ENCODE results near the gene AOAH. TPM values are rescaled to one million over a fixed set of nuclear protein-coding genes. Genes with fewer than 3 reads are reported as not detected.

The AOAH gene
- total and polyA plus RNA-seq, 9 of the 15 experiments (the other 6 are each of a cell fraction or from before 2014, with no cell fraction given), result not detected

DNA sequence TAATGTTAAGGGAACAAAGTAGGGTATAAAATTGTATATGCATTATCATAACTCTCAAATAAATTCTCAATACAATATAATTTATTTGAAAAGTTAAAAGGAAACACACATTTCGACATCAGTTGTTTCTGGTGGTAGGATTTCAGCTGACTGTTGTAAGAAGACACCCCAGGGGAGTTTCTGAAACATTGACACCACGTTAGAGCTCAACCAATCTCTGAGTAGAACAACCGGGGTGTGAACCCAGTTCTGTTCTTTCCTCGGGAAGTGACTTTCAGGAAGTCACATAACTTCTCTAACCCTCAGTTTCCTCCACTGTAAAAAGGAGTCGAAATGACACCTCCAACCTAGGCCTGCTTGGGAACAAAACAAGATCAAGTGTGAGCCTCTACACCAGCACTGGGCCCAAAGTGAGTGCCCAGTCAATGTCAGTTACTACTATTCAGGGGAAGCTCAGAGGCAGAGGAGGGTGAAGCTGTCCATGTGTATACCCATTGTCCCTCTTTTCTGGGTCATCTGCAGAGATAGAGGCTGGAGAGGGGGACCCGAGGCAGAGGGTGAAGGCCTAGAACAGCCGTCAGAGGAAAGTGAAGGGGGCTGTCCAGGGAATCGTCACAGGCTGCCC is 67.1 kb downstream of the AOAH start:
- FAIRE-seq, result peak; percentile 29
- in situ Hi-C loops (cut with MboI), result no loop called here
- H3K4me2 ChIP-seq (ENCODE audit: insufficient read depth, low read length), result no peak overlapping the region
- CTCF ChIA-PET (ENCODE audit: low intra/inter-chr PET ratio), result no interaction called here
- no TSS peak for BruUV-seq (replicated peaks)
- 2% methylated on average over 8 of the region's 8 CpGs for whole genome bisulfite sequencing (ENCODE audit: insufficient coverage, low coverage, missing lambda C conversion rate)
- H3K27me3 ChIP-seq (ENCODE audit: control insufficient read depth in 2 of 2, insufficient read depth in 2 of 2, low read length in 2 of 2), result peaks cover 16 to 27% of the 10 kb centered on the region in 2 experiments
- no peak overlapping the region for H2AFZ ChIP-seq (ENCODE audit: low read depth, low read length)
- ATAC-seq, result no peak
- no peaks in the 10 kb centered on the region; the same call in 1 of the 2 replicates for H3K9me3 ChIP-seq (replicated peaks; ENCODE audit: control insufficient read depth, insufficient read depth, low read depth, low read length)
- no peaks in the 10 kb centered on the region for H4K20me1 ChIP-seq (replicated peaks; ENCODE audit: control insufficient read depth, insufficient read depth, low read length)
- POLR2A ChIA-PET, result interaction anchor here (1.2 to 2.2 kb wide), 2 partner anchors 14 kb away, joined by 3 to 6 read pairs; no protein-coding TSS in a partner anchor
- no peaks in the 10 kb centered on the region for H3K36me3 ChIP-seq (ENCODE audit: control insufficient read depth, insufficient read depth, low read length)
- no peak for DNase-seq (ENCODE audit: extremely low read depth in 1 of 4, low spot score in 3 of 4)
- H3K9ac ChIP-seq (ENCODE audit: insufficient read depth in 1 of 2, low read depth in 2 of 2, low read length in 2 of 2), result no peak overlapping the region
- no peaks in the 10 kb centered on the region for H3K4me1 ChIP-seq (replicated peaks in 1 of 2; ENCODE audit: control insufficient read depth in 2 of 2, insufficient read depth in 2 of 2, low read length in 2 of 2)
- no peak overlapping the region for H3K4me3 ChIP-seq
- H3K27ac ChIP-seq (ENCODE audit: extremely low read depth, low read depth, low read length), result no peak overlapping the region
- intact Hi-C loops (cut with micrococcal nuclease), result no loop called here
- TF ChIP-seq ILK (tag; IDR thresholded peaks at IDR 0.05; ENCODE audit: borderline replicate concordance, low read depth) (no peak), SPI1 (IDR thresholded peaks at IDR 0.05; ENCODE audit: borderline replicate concordance, low read depth, low read length) (no peak), BRD4 (IDR thresholded peaks at IDR 0.05) (no peak), ZBTB7A (IDR thresholded peaks at IDR 0.05; ENCODE audit: borderline replicate concordance, control insufficient read depth, low read depth, low read length) (no peak), ZNF76 (CRISPR knock-in tag; IDR thresholded peaks at IDR 0.05; ENCODE audit: borderline replicate concordance) (no peak), MAFG (tag; conservative IDR thresholded peaks at IDR 0.05) (no peak), ZNF133 (CRISPR knock-in tag; IDR thresholded peaks at IDR 0.05) (no peak), ZNF347 (CRISPR knock-in tag; IDR thresholded peaks at IDR 0.05; ENCODE audit: low read depth) (no peak), ZNF695 (CRISPR knock-in tag; IDR thresholded peaks at IDR 0.05) (no peak), NR4A1 (CRISPR knock-in tag; IDR thresholded peaks at IDR 0.05) (no peak), NR4A1 (tag; IDR thresholded peaks at IDR 0.05) (no peak), WHSC1 (IDR thresholded peaks at IDR 0.05; ENCODE audit: low read length) (no peak), BDP1 (IDR thresholded peaks at IDR 0.05; ENCODE audit: insufficient read depth, insufficient read length) (no peak), ZNF384 (IDR thresholded peaks at IDR 0.05; ENCODE audit: low read depth, low read length) (no peak), DPF2 (IDR thresholded peaks at IDR 0.05) (no peak), DNMT1 (IDR thresholded peaks at IDR 0.05) (no peak)
- TF ChIP-seq, protein P1, sequence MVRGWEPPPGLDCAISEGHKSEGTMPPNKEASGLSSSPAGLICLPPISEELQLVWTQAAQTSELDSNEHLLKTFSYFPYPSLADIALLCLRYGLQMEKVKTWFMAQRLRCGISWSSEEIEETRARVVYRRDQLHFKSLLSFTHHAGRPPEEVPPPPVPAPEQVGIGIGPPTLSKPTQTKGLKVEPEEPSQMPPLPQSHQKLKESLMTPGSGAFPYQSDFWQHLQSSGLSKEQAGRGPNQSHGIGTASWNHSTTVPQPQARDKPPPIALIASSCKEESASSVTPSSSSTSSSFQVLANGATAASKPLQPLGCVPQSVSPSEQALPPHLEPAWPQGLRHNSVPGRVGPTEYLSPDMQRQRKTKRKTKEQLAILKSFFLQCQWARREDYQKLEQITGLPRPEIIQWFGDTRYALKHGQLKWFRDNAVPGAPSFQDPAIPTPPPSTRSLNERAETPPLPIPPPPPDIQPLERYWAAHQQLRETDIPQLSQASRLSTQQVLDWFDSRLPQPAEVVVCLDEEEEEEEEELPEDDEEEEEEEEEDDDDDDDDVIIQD (CRISPR knock-in tag; IDR thresholded peaks at IDR 0.05), result no peak
- TF ChIP-seq, protein P2, sequence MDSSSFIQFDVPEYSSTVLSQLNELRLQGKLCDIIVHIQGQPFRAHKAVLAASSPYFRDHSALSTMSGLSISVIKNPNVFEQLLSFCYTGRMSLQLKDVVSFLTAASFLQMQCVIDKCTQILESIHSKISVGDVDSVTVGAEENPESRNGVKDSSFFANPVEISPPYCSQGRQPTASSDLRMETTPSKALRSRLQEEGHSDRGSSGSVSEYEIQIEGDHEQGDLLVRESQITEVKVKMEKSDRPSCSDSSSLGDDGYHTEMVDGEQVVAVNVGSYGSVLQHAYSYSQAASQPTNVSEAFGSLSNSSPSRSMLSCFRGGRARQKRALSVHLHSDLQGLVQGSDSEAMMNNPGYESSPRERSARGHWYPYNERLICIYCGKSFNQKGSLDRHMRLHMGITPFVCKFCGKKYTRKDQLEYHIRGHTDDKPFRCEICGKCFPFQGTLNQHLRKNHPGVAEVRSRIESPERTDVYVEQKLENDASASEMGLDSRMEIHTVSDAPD (CRISPR knock-in tag; IDR thresholded peaks at IDR 0.05), result no peak
- TF ChIP-seq, protein P3, sequence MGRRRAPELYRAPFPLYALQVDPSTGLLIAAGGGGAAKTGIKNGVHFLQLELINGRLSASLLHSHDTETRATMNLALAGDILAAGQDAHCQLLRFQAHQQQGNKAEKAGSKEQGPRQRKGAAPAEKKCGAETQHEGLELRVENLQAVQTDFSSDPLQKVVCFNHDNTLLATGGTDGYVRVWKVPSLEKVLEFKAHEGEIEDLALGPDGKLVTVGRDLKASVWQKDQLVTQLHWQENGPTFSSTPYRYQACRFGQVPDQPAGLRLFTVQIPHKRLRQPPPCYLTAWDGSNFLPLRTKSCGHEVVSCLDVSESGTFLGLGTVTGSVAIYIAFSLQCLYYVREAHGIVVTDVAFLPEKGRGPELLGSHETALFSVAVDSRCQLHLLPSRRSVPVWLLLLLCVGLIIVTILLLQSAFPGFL (CRISPR knock-in tag; IDR thresholded peaks at IDR 0.05), result no peak
- TF ChIP-seq, protein P4, sequence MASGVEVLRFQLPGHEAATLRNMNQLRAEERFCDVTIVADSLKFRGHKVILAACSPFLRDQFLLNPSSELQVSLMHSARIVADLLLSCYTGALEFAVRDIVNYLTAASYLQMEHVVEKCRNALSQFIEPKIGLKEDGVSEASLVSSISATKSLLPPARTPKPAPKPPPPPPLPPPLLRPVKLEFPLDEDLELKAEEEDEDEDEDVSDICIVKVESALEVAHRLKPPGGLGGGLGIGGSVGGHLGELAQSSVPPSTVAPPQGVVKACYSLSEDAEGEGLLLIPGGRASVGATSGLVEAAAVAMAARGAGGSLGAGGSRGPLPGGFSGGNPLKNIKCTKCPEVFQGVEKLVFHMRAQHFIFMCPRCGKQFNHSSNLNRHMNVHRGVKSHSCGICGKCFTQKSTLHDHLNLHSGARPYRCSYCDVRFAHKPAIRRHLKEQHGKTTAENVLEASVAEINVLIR (CRISPR knock-in tag; IDR thresholded peaks at IDR 0.05), result no peak
- no peaks in the 10 kb centered on the region for H3K79me2 ChIP-seq (ENCODE audit: control insufficient read depth, insufficient read depth, low read length)
- H3K9me1 ChIP-seq (ENCODE audit: control insufficient read depth, insufficient read depth, low read length), result no peaks in the 10 kb centered on the region
